ENCODE data around the gene BEX1. TPM values are rescaled to one million over a fixed set of nuclear protein-coding genes. Genes with fewer than 3 reads are reported as not detected.

BEX1 gene
- total RNA-seq, 4 donors from 2014 or later = 3.6 to 12.1 (median 8.9) TPM; not detected in 1

DNA sequence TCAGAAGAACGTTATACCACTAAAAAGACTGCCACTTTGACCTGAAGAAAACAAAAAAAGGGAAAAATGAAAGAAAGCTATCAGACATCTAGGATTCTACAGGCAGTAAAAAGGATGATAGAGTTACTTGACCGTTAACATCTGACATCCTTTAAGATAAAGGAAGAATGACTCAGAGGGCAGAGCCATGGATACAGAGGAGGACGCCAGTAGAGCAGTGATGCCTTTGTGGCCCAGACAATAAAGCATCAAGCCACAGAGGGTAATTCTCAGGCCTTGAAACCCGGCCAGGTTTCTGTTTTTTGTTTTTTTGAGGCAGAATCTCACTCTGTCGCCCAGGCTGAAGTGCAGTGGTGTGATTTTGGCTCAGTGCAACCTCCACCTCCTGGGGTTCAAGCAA, 9.5 kb upstream of the BEX1 start:
- TF ChIP-seq POLR2A (IDR thresholded peaks at IDR 0.05) = no peak
- TF ChIP-seq, protein P1, sequence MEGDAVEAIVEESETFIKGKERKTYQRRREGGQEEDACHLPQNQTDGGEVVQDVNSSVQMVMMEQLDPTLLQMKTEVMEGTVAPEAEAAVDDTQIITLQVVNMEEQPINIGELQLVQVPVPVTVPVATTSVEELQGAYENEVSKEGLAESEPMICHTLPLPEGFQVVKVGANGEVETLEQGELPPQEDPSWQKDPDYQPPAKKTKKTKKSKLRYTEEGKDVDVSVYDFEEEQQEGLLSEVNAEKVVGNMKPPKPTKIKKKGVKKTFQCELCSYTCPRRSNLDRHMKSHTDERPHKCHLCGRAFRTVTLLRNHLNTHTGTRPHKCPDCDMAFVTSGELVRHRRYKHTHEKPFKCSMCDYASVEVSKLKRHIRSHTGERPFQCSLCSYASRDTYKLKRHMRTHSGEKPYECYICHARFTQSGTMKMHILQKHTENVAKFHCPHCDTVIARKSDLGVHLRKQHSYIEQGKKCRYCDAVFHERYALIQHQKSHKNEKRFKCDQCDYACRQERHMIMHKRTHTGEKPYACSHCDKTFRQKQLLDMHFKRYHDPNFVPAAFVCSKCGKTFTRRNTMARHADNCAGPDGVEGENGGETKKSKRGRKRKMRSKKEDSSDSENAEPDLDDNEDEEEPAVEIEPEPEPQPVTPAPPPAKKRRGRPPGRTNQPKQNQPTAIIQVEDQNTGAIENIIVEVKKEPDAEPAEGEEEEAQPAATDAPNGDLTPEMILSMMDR (IDR thresholded peaks at IDR 0.05) = no peak
- Histone ChIP-seq H3K4me1 (no peaks in the 10 kb centered on the region), H3K9me3 (no peaks in the 10 kb centered on the region), H3K27ac (no peak overlapping the region), H3K27me3 (no peaks in the 10 kb centered on the region), H3K4me3 (no peak overlapping the region), H3K36me3 (no peaks in the 10 kb centered on the region)
- intact Hi-C loops (cut with DNase I; ENCODE audit: low total_unique reads) = no loop called here
- DNase-seq = no peak

DNA sequence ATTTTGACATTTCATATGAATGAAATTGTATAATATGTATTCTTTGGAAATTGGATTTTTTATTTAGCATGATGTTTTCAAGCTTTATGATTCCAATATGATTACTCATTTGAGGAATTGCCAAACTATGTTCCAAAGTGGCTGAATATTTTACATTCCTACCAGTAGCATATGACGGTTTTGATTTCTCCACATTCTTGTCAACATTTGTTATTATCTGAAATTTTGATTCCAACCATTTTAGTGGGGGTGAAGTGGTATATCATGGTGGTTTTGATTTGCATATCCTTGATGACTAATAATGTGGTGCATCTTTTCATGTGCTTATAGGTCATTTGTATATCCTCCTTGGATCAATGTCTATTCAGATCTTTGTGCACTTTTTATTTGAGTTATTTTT, 2.6 kb upstream of the BEX1 start:
- DNase-seq = no peak
- H3K27me3 ChIP-seq = no peaks in the 10 kb centered on the region
- no peak for TF ChIP-seq POLR2A (IDR thresholded peaks at IDR 0.05)
- TF ChIP-seq, protein P1 (IDR thresholded peaks at IDR 0.05) = no peak

DNA sequence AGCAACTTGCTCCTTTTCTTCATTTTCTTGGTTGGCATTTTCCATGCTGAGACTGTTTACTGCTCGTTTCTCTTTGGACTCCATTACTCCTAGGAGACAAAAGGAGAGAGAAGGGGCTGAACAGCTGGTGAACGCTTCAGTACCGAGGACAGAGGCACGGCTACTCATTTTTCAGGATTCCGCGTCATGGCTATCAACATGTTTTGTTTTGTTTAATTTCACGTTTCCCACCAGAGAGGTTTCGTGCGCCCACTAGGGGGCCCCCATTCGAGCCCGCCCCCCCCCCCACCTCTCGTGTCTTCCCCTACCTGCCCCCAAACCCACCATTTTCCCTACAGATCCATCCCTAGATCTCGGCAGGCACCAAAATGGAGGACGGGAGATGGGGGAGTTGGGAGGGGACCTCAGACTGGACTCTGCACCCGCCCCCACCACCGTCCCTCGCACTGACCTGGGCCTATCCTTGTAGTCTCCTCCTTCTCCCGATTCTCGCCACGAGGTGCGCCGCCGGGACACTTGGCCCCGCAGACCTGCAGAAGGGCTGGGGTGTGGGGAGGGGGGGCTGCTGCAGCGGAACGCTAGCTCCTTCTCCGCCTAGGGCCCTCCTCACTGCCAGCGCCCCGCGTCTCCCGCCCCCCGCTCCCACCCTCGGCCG, 653 bp downstream of the BEX1 start:
- peak overlapping the region; percentile 12 to 37 for H3K4me3 ChIP-seq
- intact Hi-C loops (cut with DNase I; ENCODE audit: low total_unique reads) = no loop called here
- no peaks in the 10 kb centered on the region for H3K4me1 ChIP-seq

More for the DNA sequence above, 2.6 kb upstream of the BEX1 start:
- H3K27ac ChIP-seq = no peak overlapping the region
- no peaks in the 10 kb centered on the region for H3K36me3 ChIP-seq
- no peaks in the 10 kb centered on the region for H3K9me3 ChIP-seq
- H3K4me3 ChIP-seq = no peak overlapping the region
- H3K4me1 ChIP-seq = no peaks in the 10 kb centered on the region
- intact Hi-C loops (cut with DNase I; ENCODE audit: low total_unique reads) = no loop called here

DNA sequence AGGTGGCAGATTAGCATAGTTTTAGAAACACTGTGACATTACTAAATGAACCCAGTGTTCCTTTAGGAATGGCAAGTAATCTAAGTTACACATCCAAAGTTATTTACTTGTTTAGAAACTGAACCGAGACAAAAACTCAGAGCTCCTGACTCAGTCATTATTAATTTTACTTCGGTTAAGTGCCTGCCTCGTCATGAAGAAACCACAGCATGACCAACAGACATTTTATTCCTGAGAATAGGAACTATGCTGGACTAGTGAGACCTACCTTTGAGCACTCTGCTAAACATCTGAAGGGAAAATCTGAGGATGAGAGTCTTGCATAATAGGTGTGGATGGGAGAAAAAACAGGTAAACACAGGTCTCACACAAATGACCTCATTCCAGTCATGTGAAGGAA, 2.5 kb downstream of the BEX1 start:
- DNase-seq = no peak
- TF ChIP-seq, protein P1 (IDR thresholded peaks at IDR 0.05) = no peak
- TF ChIP-seq POLR2A (IDR thresholded peaks at IDR 0.05) = no peak
- H3K36me3 ChIP-seq = no peaks in the 10 kb centered on the region
- no peaks in the 10 kb centered on the region for H3K27me3 ChIP-seq
- H3K27ac ChIP-seq = no peak overlapping the region
- H3K9me3 ChIP-seq = no peaks in the 10 kb centered on the region
- no peak overlapping the region for H3K4me3 ChIP-seq
- H3K4me1 ChIP-seq = no peaks in the 10 kb centered on the region
- intact Hi-C loops (cut with DNase I; ENCODE audit: low total_unique reads) = no loop called here

More for the DNA sequence above, 653 bp downstream of the BEX1 start:
- H3K27me3 ChIP-seq = no peaks in the 10 kb centered on the region
- TF ChIP-seq POLR2A (IDR thresholded peaks at IDR 0.05) = no peak
- TF ChIP-seq, protein P1 (IDR thresholded peaks at IDR 0.05) = no peak
- no peak for DNase-seq
- no peaks in the 10 kb centered on the region for H3K36me3 ChIP-seq
- H3K9me3 ChIP-seq = no peaks in the 10 kb centered on the region
- H3K27ac ChIP-seq = no peak overlapping the region

DNA sequence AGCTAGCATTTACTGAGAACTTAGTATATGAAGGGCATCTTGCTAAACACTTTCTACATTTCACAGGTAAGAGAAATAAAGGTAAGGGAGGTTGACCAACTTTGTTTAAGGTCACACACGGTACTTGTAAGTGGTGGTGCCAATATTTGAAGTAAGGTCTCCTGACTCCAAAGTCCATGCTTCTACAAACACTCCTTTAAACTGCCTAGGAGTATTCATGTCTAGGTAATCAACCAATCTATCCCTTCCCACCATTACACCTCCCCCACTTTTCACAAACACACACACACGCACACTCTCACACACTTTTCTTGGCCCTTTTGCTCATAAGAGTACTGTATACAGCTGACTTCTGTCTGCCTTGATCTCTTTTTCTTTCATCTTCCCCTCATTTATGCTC, 7.1 kb downstream of the BEX1 start:
- Histone ChIP-seq H3K36me3 (no peaks in the 10 kb centered on the region), H3K9me3 (no peaks in the 10 kb centered on the region), H3K27me3 (peaks cover 0 to 4% of the 10 kb centered on the region in 2 donors), H3K4me1 (no peaks in the 10 kb centered on the region), H3K27ac (no peak overlapping the region), H3K4me3 (no peak overlapping the region)
- no peak for TF ChIP-seq POLR2A (IDR thresholded peaks at IDR 0.05)
- TF ChIP-seq, protein P1 (IDR thresholded peaks at IDR 0.05) = no peak
- DNase-seq = no peak
- intact Hi-C loops (cut with DNase I; ENCODE audit: low total_unique reads) = no loop called here

All from uterus (tissue), 4 donors.